ENCODE measurements around the gene RELN. TPM values are rescaled to one million over a fixed set of nuclear protein-coding genes. Genes with fewer than 3 reads are reported as not detected.

RELN gene
- total RNA-seq, 1 experiment from 2014 or later, result 0.31 TPM

DNA sequence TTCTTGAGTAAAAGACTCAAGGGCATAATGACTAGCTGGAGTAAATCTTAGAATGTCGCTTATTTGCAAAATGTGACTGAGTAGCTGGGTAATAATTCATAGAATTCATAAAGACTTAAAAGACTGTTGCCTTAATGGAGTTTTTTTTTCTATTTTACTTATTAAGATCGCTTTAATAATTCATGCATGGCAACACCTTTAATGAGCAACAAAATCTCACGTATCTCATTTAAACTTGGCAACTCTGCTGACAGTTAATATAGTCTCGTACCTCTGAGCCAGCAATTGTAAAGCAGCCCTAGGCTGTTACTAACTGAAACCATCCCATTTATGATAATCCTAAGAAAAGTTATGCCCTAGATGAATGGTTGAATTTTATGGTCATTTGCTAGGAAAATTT, 455.7 kb downstream of the RELN start:
- no peak overlapping the region for H3K27ac Mint-ChIP-seq (ENCODE audit: unreplicated experiment)
- TF ChIP-seq, protein P1, sequence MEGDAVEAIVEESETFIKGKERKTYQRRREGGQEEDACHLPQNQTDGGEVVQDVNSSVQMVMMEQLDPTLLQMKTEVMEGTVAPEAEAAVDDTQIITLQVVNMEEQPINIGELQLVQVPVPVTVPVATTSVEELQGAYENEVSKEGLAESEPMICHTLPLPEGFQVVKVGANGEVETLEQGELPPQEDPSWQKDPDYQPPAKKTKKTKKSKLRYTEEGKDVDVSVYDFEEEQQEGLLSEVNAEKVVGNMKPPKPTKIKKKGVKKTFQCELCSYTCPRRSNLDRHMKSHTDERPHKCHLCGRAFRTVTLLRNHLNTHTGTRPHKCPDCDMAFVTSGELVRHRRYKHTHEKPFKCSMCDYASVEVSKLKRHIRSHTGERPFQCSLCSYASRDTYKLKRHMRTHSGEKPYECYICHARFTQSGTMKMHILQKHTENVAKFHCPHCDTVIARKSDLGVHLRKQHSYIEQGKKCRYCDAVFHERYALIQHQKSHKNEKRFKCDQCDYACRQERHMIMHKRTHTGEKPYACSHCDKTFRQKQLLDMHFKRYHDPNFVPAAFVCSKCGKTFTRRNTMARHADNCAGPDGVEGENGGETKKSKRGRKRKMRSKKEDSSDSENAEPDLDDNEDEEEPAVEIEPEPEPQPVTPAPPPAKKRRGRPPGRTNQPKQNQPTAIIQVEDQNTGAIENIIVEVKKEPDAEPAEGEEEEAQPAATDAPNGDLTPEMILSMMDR (IDR thresholded peaks at IDR 0.05; ENCODE audit: unreplicated experiment), result no peak
- DNase-seq, result no peak
- BruUV-seq (replicated peaks), result no TSS peak
- H3K36me3 Mint-ChIP-seq (ENCODE audit: insufficient read depth, unreplicated experiment), result no peaks in the 10 kb centered on the region
- H3K4me1 Mint-ChIP-seq (ENCODE audit: low read depth, unreplicated experiment), result no peaks in the 10 kb centered on the region
- CTCF ChIA-PET, result no interaction called here
- no peak overlapping the region for H3K4me3 Mint-ChIP-seq (ENCODE audit: low read depth, unreplicated experiment)
- H3K27me3 Mint-ChIP-seq (ENCODE audit: unreplicated experiment), result peaks cover 19% of the 10 kb centered on the region
- H3K9me3 Mint-ChIP-seq (ENCODE audit: low read depth, unreplicated experiment), result no peaks in the 10 kb centered on the region
- intact Hi-C loops (cut with micrococcal nuclease; ENCODE audit: unreplicated experiment), result no loop called here

- peaks cover 15% of the 10 kb centered on the region for H3K27me3 Mint-ChIP-seq (ENCODE audit: unreplicated experiment)
Observed at GRCh38 chr7:103532955-103533354, 456.5 kb downstream of the RELN start.

DNA sequence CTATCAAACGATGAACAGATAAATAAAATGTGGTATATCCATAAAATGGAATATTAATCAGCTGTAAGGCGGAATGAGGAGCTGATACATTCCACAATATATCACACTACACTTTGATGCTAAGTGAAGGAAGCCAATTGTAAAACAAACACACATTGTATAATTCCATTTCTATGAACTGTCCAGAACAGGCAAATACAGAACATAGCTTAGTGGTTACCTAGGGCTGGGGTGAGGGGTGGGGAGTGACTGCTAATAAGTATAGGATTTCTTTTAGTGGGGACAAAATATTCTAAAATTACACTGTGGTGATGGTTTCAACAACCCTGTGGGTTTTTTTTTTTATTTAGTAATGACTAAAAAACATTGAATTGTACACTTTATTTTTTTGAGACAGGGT, 461.3 kb downstream of the RELN start:
- Mint-ChIP-seq H3K27me3 (ENCODE audit: unreplicated experiment) (no peaks in the 10 kb centered on the region), H3K36me3 (ENCODE audit: insufficient read depth, unreplicated experiment) (no peaks in the 10 kb centered on the region), H3K27ac (ENCODE audit: unreplicated experiment) (no peak overlapping the region), H3K9me3 (ENCODE audit: low read depth, unreplicated experiment) (no peaks in the 10 kb centered on the region), H3K4me1 (ENCODE audit: low read depth, unreplicated experiment) (no peaks in the 10 kb centered on the region), H3K4me3 (ENCODE audit: low read depth, unreplicated experiment) (no peak overlapping the region)
- CTCF ChIA-PET, result no interaction called here
- no TSS peak for BruUV-seq (replicated peaks)
- intact Hi-C loops (cut with micrococcal nuclease; ENCODE audit: unreplicated experiment), result no loop called here
- TF ChIP-seq, protein P1 (IDR thresholded peaks at IDR 0.05; ENCODE audit: unreplicated experiment), result no peak
- no peak for DNase-seq

More at GRCh38 chr7:103532955-103533354, 456.5 kb downstream of the RELN start:
- intact Hi-C loops (cut with micrococcal nuclease; ENCODE audit: unreplicated experiment), result no loop called here
- Mint-ChIP-seq H3K4me3 (ENCODE audit: low read depth, unreplicated experiment) (no peak overlapping the region), H3K9me3 (ENCODE audit: low read depth, unreplicated experiment) (no peaks in the 10 kb centered on the region), H3K4me1 (ENCODE audit: low read depth, unreplicated experiment) (no peaks in the 10 kb centered on the region), H3K36me3 (ENCODE audit: insufficient read depth, unreplicated experiment) (no peaks in the 10 kb centered on the region), H3K27ac (ENCODE audit: unreplicated experiment) (no peak overlapping the region)
- TF ChIP-seq, protein P1 (IDR thresholded peaks at IDR 0.05; ENCODE audit: unreplicated experiment), result no peak
- no peak for DNase-seq
- CTCF ChIA-PET, result no interaction called here
- BruUV-seq (replicated peaks), result no TSS peak

DNA sequence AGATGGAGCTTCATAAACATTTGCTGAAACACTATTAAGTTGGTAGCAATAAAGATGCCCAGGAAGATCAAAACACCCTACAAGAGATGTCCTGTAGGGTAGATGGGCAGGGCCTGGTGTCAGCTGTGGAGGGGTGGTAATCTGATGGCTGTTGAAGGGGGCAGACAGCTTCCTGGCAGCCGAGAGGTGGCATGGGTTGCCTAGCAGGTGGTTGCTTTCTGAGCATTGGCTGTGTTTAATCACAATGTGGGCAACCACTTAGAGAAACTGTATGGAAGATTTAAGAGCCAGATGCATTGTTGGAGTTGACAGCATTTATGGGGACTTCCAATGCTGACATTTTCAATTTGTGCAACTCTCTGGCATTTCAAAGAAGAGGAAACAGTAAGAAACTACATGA, 463.5 kb downstream of the RELN start:
- Mint-ChIP-seq H3K27ac (ENCODE audit: unreplicated experiment) (no peak overlapping the region), H3K4me3 (ENCODE audit: low read depth, unreplicated experiment) (no peak overlapping the region), H3K4me1 (ENCODE audit: low read depth, unreplicated experiment) (no peaks in the 10 kb centered on the region), H3K36me3 (ENCODE audit: insufficient read depth, unreplicated experiment) (no peaks in the 10 kb centered on the region), H3K27me3 (ENCODE audit: unreplicated experiment) (no peaks in the 10 kb centered on the region), H3K9me3 (ENCODE audit: low read depth, unreplicated experiment) (no peaks in the 10 kb centered on the region)
- DNase-seq, result no peak
- TF ChIP-seq, protein P1 (IDR thresholded peaks at IDR 0.05; ENCODE audit: unreplicated experiment), result no peak
- BruUV-seq (replicated peaks), result no TSS peak
- CTCF ChIA-PET, result no interaction called here
- intact Hi-C loops (cut with micrococcal nuclease; ENCODE audit: unreplicated experiment), result loop anchor here (2.0 kb wide), 1 partner anchor 635 kb away; no protein-coding TSS in a partner anchor

Data from Calu3 (cell line).